Endothelial cell of umbilical vein (primary cell): ENCODE data around the gene BRF1. TPM values are rescaled to one million over a fixed set of nuclear protein-coding genes. Genes with fewer than 3 reads are reported as not detected.

Experiments
- BruUV-seq: library from RNA; stranded (reverse); fragments of 400-500 nt; replicated peaks from 2 replicates; lab custom pipeline; 2021; lab: Mats Ljungman, UMichigan
- CTCF ChIA-PET: fragments of 300-600, 350-600 bp; sonication (Branson Sonifier 250); formaldehyde crosslinking; loops from one replicate; lab custom pipeline; 2021; ENCODE audit warnings: antibody characterized with exemption, inconsistent platforms; lab: Charles Lee
- POLR2A ChIA-PET: fragments of 300-600, 350-600 bp; sonication (Branson Sonifier 250); formaldehyde crosslinking; loops from one replicate; lab custom pipeline; 2021; ENCODE audit warnings: antibody characterized with exemption, inconsistent platforms; lab: Charles Lee
- DNase-seq: peaks from one replicate; pipeline ENCODE4 v3.0.0-alpha.2; 2011; ENCODE audit warnings: low read depth, low spot score
- FAIRE-seq: peaks from 2 replicates; lab custom pipeline; 2011; peaks lifted over from hg19 to GRCh38; lab: Jason Lieb, UNC
- H2AFZ ChIP-seq: 2 replicates; pipeline ENCODE4 v1.6.0; 2012; ENCODE audit warnings: low read depth, low read length, control low read depth, inconsistent platforms
- H3K27ac ChIP-seq: 2 replicates; pipeline ENCODE4 v1.5.1; 2011; ENCODE audit warnings: low read depth, mild to moderate bottlenecking, control low read depth, low read length, moderate library complexity; ENCODE audit not compliant: insufficient read depth
- H3K27me3 ChIP-seq, 2 experiments: 2 replicates each; pipeline versions ENCODE4 v1.6.0 to v1.6.1; 2011; ENCODE audit warnings: low read length in 2 of 2, mixed read lengths in 1 of 2; ENCODE audit not compliant: control insufficient read depth in 2 of 2, insufficient read depth in 2 of 2
- H3K36me3 ChIP-seq, 2 experiments: 2 replicates in 1 of 2; 3 replicates in 1 of 2; pipeline ENCODE4 v1.5.1; 2011; ENCODE audit warnings: low read length in 2 of 2, mild to moderate bottlenecking in 1 of 2, moderate library complexity in 1 of 2; ENCODE audit not compliant: control insufficient read depth in 2 of 2, insufficient read depth in 2 of 2; ENCODE audit errors: extremely low read depth in 1 of 2
- H3K4me1 ChIP-seq: 3 replicates; pipeline ENCODE4 v1.5.1; 2011; ENCODE audit warnings: mild to moderate bottlenecking, low read length; ENCODE audit not compliant: control insufficient read depth, insufficient read depth; ENCODE audit errors: extremely low read depth
- H3K4me2 ChIP-seq: 2 replicates; pipeline ENCODE4 v1.6.1; 2011; ENCODE audit warnings: low read length, control low read depth, mixed read lengths; ENCODE audit not compliant: insufficient read depth
- H3K4me3 ChIP-seq, 3 experiments: fragments of 200-600 bp in 1 of 3; sonication (generic), shearing (Covaris generic) in 1 of 3; replicated peaks in 1 of 3; 2 replicates each; pipeline ENCODE4 v1.5.1; 2011 to 2016; ENCODE audit warnings: control low read depth in 3 of 3, low read length in 3 of 3, mild to moderate bottlenecking in 2 of 3, inconsistent platforms in 1 of 3, low read depth in 1 of 3, moderate library complexity in 1 of 3; ENCODE audit not compliant: insufficient read depth in 1 of 3
- H3K79me2 ChIP-seq: 2 replicates; pipeline ENCODE4 v1.6.0; 2012; ENCODE audit warnings: low read length, inconsistent platforms; ENCODE audit not compliant: control insufficient read depth, insufficient read depth
- H3K9ac ChIP-seq: replicated peaks from 2 replicates; pipeline ENCODE3; 2011; ENCODE audit warnings: low read length, control low read depth; ENCODE audit not compliant: insufficient read depth; ENCODE audit errors: extremely low read depth
- H3K9me1 ChIP-seq: replicated peaks from 3 replicates; pipeline ENCODE4 v1.6.0; 2011; ENCODE audit warnings: mild to moderate bottlenecking, low read length; ENCODE audit not compliant: control insufficient read depth, insufficient read depth; ENCODE audit errors: extremely low read depth
- H3K9me3 ChIP-seq: replicated peaks from 2 replicates; pipeline ENCODE4 v1.5.1; 2012; ENCODE audit warnings: low read length, inconsistent platforms; ENCODE audit not compliant: control insufficient read depth, insufficient read depth
- H4K20me1 ChIP-seq: replicated peaks from 2 replicates; pipeline ENCODE3; 2011; ENCODE audit warnings: mild to moderate bottlenecking, low read length; ENCODE audit not compliant: control insufficient read depth, insufficient read depth; ENCODE audit errors: extremely low read depth
- CTCF ChIP-seq, 2 donors: IDR thresholded peaks; 1 replicate in 1 of 2; 2 replicates in 1 of 2; pipeline ENCODE4 v1.5.1; 2011; ENCODE audit warnings: low read length in 2 of 2, mild to moderate bottlenecking in 2 of 2, moderate library complexity in 2 of 2, control low read depth in 1 of 2, inconsistent platforms in 1 of 2, low read depth in 1 of 2; ENCODE audit not compliant: insufficient read depth in 1 of 2; ENCODE audit errors: extremely low read depth in 1 of 2
- FOS ChIP-seq: IDR thresholded peaks from 2 replicates; pipeline ENCODE4 v1.6.1; 2011; ENCODE audit warnings: mild to moderate bottlenecking, low read length, moderate library complexity, borderline replicate concordance; ENCODE audit not compliant: insufficient read depth
- GATA2 ChIP-seq: IDR thresholded peaks from 2 replicates; pipeline ENCODE4 v1.7.0; 2011; ENCODE audit warnings: low read depth, mild to moderate bottlenecking, moderate library complexity, mixed read lengths, low read length; ENCODE audit not compliant: insufficient read length, insufficient read depth
- JUN ChIP-seq: IDR thresholded peaks from 2 replicates; pipeline ENCODE4 v1.6.1; 2011; ENCODE audit warnings: borderline replicate concordance, low read depth; ENCODE audit not compliant: insufficient read length, insufficient read depth
- MAX ChIP-seq: IDR thresholded peaks from 2 replicates; pipeline ENCODE4 v1.6.1; 2011; ENCODE audit not compliant: insufficient read depth, insufficient read length
- POLR2A ChIP-seq: IDR thresholded peaks from 2 replicates; pipeline ENCODE4 v1.6.1; 2012; ENCODE audit warnings: low read depth, mild to moderate bottlenecking, control low read depth, low read length
- POLR2AphosphoS5 ChIP-seq: IDR thresholded peaks from 2 replicates; pipeline ENCODE4 v1.6.1; 2012; ENCODE audit warnings: low read depth, mild to moderate bottlenecking, control low read depth, low read length, moderate library complexity; ENCODE audit not compliant: insufficient read depth
- dilution Hi-C: fragments of 300-500 bp; cut with MboI; formaldehyde crosslinking; loops from one replicate; pipeline ENCODE4 v1.15.0; 2019; ENCODE audit warnings: low sequenced_read_pairs; ENCODE audit not compliant: extremely low pct_ligation_motif_present
- intact Hi-C: fragments of 100-400 bp; cut with micrococcal nuclease; formaldehyde crosslinking; loops from one replicate; pipeline ENCODE4 v1.10.0; 2022
- polyA plus RNA-seq, 4 experiments: library from polyadenylated mRNA; depleted of rRNA in 3 of 4; stranded (reverse) in 3 of 4; unstranded in 1 of 4; fragments of >200 nt; gene quantifications; 2 replicates each; pipeline versions ENCODE4 v1.2.1 to v1.2.3, GENCODE V29; 2011 to 2012; ENCODE audit warnings: missing spikeins in 1 of 4
- total RNA-seq: library from RNA; stranded (reverse); gene quantifications from 2 replicates; pipeline ENCODE4 v1.2.3, GENCODE V29; 2021

BRF1 gene
- total and polyA plus RNA-seq, 2 donors (not counting 3 experiments of a cell fraction or from before 2014, with no cell fraction given), result 19.0 to 47.2 TPM

- Histone ChIP-seq H3K4me1 (peaks cover 23% of the 10 kb centered on the region), H2AFZ (no peak overlapping the region), H3K9ac (no peak overlapping the region), H3K4me2 (no peak overlapping the region), H3K4me3 (no peak overlapping the region), H3K9me1 (no peaks in the 10 kb centered on the region), H3K79me2 (peaks cover 17% of the 10 kb centered on the region), H4K20me1 (no peaks in the 10 kb centered on the region), H3K27ac (no peak overlapping the region), H3K9me3 (no peaks in the 10 kb centered on the region), H3K36me3 (no peaks in the 10 kb centered on the region), H3K27me3 (no peaks in the 10 kb centered on the region)
- ChIA-PET POLR2A (no interaction called here), CTCF (interaction anchor here (1.3 kb wide), 1 partner anchor 18 kb away, joined by 7 read pairs; no protein-coding TSS in a partner anchor)
- intact Hi-C loops (no loop called here), dilution Hi-C loops (no loop called here)
- no TSS peak for BruUV-seq
- DNase-seq, result no peak
- TF ChIP-seq CTCF (IDR thresholded peaks at IDR 0.05; ENCODE audit: extremely low read depth in 1 of 2, insufficient read depth in 1 of 2, low read depth in 1 of 2, low read length in 2 of 2) (no peak), JUN (no peak), GATA2 (no peak), POLR2A (no peak), FOS (no peak), MAX (no peak), POLR2AphosphoS5 (no peak)
- FAIRE-seq, result no peak
Observed at GRCh38 chr14:105334383-105335230, 33.8 kb upstream of the BRF1 start.
